NCI-H1930 (cell line): ENCODE data around the gene HMCN1.
"Not testable (repeated sequence)": the region's sequence is repeated elsewhere in the genome, so short reads cannot be mapped to it uniquely, and the experiment has no call there.

Experiments used
- DNase-seq, 2 experiments: peaks; one replicate each; lab custom pipeline; 2025; lab: John Stamatoyannopoulos, UW

HMCN1 gene

GRCh38 chr1:186202776-186203175 is 468.6 kb downstream of the HMCN1 start:
- DNase-seq = no peak

- no peak for DNase-seq
Observed at GRCh38 chr1:186206048-186206570, 471.9 kb downstream of the HMCN1 start.

GRCh38 chr1:186207391-186208085 is 473.3 kb downstream of the HMCN1 start:
- no peak for DNase-seq

- no peak for DNase-seq
Observed at GRCh38 chr1:186208405-186209129, 474.4 kb downstream of the HMCN1 start.

GRCh38 chr1:186210258-186210657 is 476.1 kb downstream of the HMCN1 start:
- no peak for DNase-seq

- DNase-seq = not testable (repeated sequence)
Observed at GRCh38 chr1:186211583-186211982, 477.4 kb downstream of the HMCN1 start.

GRCh38 chr1:186212568-186213224 is 478.5 kb downstream of the HMCN1 start:
- DNase-seq = peak; percentile 32 to 56

GRCh38 chr1:186213225-186213607 is 479.0 kb downstream of the HMCN1 start:
- DNase-seq = no peak

GRCh38 chr1:186214791-186215190 is 480.6 kb downstream of the HMCN1 start:
- no peak for DNase-seq

GRCh38 chr1:186215636-186216035 is 481.4 kb downstream of the HMCN1 start:
- no peak for DNase-seq

GRCh38 chr1:186218654-186219352 is 484.6 kb downstream of the HMCN1 start:
- no peak for DNase-seq

- no peak for DNase-seq
Observed at GRCh38 chr1:186220067-186220466, 485.9 kb downstream of the HMCN1 start.

- no peak for DNase-seq
Observed at GRCh38 chr1:186220911-186221310, 486.7 kb downstream of the HMCN1 start.

GRCh38 chr1:186225096-186225495 is 490.9 kb downstream of the HMCN1 start:
- DNase-seq = no peak

- DNase-seq = no peak
Observed at GRCh38 chr1:186228749-186229148, 494.6 kb downstream of the HMCN1 start.

- no peak for DNase-seq
Observed at GRCh38 chr1:186231861-186232436, 497.8 kb downstream of the HMCN1 start.

GRCh38 chr1:186234976-186235686 is 500.9 kb downstream of the HMCN1 start:
- DNase-seq = no peak

GRCh38 chr1:186235696-186236095 is 501.5 kb downstream of the HMCN1 start:
- DNase-seq = no peak

- no peak for DNase-seq
Observed at GRCh38 chr1:186236921-186237320, 502.7 kb downstream of the HMCN1 start.

GRCh38 chr1:186239171-186239570 is 505.0 kb downstream of the HMCN1 start:
- DNase-seq = no peak

- no peak for DNase-seq
Observed at GRCh38 chr1:186240436-186240835, 506.2 kb downstream of the HMCN1 start.
